ENCODE measurements around the gene CAPN10.

GRCh38 chr2:240624950-240625621, 38.6 kb downstream of the CAPN10 start, which contains the start of gene GPR35:
- TF ChIP-seq CTCF (optimal IDR thresholded peaks at IDR 0.05 in 1 of 3, IDR thresholded peaks at IDR 0.05 in 1 of 3, conservative IDR thresholded peaks at IDR 0.05 in 1 of 3; ENCODE audit: extremely low read depth in 1 of 3, insufficient read depth in 2 of 3, low read length in 3 of 3) (no peak), EZH2 (IDR thresholded peaks at IDR 0.05; ENCODE audit: low read length) (no peak)

Data from keratinocyte (primary cell).